Measurements from ENCODE around the gene LMCD1.

DNA sequence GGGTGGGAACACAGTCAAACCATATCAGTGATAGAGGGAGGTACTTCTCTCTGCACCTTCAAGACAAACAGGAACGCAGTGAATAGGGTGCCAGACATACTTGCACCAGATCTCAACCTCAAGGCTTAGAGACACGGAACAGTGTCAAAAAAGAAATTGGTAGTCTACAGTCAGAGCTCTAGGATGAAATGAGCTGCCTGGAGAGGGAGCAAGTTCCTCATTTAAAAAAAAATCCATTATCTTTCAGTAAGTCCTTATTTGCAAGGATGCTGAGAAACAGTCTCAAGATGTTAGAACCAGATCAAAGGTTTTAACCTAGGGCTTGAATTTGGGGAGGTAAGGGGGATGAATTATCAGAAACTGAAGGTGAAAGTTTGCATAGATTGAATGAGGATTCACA is 20.2 kb upstream of the LMCD1 start:
- TF ChIP-seq, protein P1, sequence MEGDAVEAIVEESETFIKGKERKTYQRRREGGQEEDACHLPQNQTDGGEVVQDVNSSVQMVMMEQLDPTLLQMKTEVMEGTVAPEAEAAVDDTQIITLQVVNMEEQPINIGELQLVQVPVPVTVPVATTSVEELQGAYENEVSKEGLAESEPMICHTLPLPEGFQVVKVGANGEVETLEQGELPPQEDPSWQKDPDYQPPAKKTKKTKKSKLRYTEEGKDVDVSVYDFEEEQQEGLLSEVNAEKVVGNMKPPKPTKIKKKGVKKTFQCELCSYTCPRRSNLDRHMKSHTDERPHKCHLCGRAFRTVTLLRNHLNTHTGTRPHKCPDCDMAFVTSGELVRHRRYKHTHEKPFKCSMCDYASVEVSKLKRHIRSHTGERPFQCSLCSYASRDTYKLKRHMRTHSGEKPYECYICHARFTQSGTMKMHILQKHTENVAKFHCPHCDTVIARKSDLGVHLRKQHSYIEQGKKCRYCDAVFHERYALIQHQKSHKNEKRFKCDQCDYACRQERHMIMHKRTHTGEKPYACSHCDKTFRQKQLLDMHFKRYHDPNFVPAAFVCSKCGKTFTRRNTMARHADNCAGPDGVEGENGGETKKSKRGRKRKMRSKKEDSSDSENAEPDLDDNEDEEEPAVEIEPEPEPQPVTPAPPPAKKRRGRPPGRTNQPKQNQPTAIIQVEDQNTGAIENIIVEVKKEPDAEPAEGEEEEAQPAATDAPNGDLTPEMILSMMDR (conservative IDR thresholded peaks at IDR 0.05; ENCODE audit: low read depth in 2 of 2), result peak in 1 of 2 experiments; percentile 28; a peak in 2 of 4 replicates
- TF ChIP-seq JUNB (IDR thresholded peaks at IDR 0.05; ENCODE audit: unreplicated experiment), result no peak
- no peak for TF ChIP-seq POLR2AphosphoS5 (IDR thresholded peaks at IDR 0.05; ENCODE audit: low read depth)
- TF ChIP-seq ZNF114 (CRISPR knock-in tag; IDR thresholded peaks at IDR 0.05), result no peak
- TF ChIP-seq EZH2 (IDR thresholded peaks at IDR 0.05; ENCODE audit: low read depth, unreplicated experiment), result no peak
- TF ChIP-seq CREB1 (CRISPR knock-in tag; IDR thresholded peaks at IDR 0.05; ENCODE audit: low read depth), result no peak
- no peak for TF ChIP-seq EZH2phosphoT487 (IDR thresholded peaks at IDR 0.05; ENCODE audit: unreplicated experiment)
- TF ChIP-seq, protein P2, sequence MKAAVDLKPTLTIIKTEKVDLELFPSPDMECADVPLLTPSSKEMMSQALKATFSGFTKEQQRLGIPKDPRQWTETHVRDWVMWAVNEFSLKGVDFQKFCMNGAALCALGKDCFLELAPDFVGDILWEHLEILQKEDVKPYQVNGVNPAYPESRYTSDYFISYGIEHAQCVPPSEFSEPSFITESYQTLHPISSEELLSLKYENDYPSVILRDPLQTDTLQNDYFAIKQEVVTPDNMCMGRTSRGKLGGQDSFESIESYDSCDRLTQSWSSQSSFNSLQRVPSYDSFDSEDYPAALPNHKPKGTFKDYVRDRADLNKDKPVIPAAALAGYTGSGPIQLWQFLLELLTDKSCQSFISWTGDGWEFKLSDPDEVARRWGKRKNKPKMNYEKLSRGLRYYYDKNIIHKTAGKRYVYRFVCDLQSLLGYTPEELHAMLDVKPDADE (IDR thresholded peaks at IDR 0.05), result no peak
- TF ChIP-seq, protein P3, sequence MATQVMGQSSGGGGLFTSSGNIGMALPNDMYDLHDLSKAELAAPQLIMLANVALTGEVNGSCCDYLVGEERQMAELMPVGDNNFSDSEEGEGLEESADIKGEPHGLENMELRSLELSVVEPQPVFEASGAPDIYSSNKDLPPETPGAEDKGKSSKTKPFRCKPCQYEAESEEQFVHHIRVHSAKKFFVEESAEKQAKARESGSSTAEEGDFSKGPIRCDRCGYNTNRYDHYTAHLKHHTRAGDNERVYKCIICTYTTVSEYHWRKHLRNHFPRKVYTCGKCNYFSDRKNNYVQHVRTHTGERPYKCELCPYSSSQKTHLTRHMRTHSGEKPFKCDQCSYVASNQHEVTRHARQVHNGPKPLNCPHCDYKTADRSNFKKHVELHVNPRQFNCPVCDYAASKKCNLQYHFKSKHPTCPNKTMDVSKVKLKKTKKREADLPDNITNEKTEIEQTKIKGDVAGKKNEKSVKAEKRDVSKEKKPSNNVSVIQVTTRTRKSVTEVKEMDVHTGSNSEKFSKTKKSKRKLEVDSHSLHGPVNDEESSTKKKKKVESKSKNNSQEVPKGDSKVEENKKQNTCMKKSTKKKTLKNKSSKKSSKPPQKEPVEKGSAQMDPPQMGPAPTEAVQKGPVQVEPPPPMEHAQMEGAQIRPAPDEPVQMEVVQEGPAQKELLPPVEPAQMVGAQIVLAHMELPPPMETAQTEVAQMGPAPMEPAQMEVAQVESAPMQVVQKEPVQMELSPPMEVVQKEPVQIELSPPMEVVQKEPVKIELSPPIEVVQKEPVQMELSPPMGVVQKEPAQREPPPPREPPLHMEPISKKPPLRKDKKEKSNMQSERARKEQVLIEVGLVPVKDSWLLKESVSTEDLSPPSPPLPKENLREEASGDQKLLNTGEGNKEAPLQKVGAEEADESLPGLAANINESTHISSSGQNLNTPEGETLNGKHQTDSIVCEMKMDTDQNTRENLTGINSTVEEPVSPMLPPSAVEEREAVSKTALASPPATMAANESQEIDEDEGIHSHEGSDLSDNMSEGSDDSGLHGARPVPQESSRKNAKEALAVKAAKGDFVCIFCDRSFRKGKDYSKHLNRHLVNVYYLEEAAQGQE (IDR thresholded peaks at IDR 0.05; ENCODE audit: unreplicated experiment), result no peak
- TF ChIP-seq, protein P4, sequence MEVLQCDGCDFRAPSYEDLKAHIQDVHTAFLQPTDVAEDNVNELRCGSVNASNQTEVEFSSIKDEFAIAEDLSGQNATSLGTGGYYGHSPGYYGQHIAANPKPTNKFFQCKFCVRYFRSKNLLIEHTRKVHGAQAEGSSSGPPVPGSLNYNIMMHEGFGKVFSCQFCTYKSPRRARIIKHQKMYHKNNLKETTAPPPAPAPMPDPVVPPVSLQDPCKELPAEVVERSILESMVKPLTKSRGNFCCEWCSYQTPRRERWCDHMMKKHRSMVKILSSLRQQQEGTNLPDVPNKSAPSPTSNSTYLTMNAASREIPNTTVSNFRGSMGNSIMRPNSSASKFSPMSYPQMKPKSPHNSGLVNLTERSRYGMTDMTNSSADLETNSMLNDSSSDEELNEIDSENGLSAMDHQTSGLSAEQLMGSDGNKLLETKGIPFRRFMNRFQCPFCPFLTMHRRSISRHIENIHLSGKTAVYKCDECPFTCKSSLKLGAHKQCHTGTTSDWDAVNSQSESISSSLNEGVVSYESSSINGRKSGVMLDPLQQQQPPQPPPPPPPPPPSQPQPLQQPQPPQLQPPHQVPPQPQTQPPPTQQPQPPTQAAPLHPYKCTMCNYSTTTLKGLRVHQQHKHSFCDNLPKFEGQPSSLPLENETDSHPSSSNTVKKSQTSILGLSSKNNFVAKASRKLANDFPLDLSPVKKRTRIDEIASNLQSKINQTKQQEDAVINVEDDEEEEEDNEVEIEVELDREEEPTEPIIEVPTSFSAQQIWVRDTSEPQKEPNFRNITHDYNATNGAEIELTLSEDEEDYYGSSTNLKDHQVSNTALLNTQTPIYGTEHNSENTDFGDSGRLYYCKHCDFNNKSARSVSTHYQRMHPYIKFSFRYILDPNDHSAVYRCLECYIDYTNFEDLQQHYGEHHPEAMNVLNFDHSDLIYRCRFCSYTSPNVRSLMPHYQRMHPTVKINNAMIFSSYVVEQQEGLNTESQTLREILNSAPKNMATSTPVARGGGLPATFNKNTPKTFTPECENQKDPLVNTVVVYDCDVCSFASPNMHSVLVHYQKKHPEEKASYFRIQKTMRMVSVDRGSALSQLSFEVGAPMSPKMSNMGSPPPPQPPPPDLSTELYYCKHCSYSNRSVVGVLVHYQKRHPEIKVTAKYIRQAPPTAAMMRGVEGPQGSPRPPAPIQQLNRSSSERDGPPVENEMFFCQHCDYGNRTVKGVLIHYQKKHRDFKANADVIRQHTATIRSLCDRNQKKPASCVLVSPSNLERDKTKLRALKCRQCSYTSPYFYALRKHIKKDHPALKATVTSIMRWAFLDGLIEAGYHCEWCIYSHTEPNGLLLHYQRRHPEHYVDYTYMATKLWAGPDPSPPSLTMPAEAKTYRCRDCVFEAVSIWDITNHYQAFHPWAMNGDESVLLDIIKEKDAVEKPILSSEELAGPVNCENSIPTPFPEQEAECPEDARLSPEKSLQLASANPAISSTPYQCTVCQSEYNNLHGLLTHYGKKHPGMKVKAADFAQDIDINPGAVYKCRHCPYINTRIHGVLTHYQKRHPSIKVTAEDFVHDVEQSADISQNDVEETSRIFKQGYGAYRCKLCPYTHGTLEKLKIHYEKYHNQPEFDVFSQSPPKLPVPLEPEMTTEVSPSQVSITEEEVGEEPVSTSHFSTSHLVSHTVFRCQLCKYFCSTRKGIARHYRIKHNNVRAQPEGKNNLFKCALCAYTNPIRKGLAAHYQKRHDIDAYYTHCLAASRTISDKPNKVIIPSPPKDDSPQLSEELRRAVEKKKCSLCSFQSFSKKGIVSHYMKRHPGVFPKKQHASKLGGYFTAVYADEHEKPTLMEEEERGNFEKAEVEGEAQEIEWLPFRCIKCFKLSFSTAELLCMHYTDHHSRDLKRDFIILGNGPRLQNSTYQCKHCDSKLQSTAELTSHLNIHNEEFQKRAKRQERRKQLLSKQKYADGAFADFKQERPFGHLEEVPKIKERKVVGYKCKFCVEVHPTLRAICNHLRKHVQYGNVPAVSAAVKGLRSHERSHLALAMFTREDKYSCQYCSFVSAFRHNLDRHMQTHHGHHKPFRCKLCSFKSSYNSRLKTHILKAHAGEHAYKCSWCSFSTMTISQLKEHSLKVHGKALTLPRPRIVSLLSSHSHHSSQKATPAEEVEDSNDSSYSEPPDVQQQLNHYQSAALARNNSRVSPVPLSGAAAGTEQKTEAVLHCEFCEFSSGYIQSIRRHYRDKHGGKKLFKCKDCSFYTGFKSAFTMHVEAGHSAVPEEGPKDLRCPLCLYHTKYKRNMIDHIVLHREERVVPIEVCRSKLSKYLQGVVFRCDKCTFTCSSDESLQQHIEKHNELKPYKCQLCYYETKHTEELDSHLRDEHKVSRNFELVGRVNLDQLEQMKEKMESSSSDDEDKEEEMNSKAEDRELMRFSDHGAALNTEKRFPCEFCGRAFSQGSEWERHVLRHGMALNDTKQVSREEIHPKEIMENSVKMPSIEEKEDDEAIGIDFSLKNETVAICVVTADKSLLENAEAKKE (CRISPR knock-in tag; IDR thresholded peaks at IDR 0.05), result no peak
- no peak for TF ChIP-seq NANOG (IDR thresholded peaks at IDR 0.05; ENCODE audit: borderline replicate concordance)

Data from GM23338 (cell line).